H9 (cell line): ENCODE measurements around the gene COA7. TPM values are rescaled to one million over a fixed set of nuclear protein-coding genes. Genes with fewer than 3 reads are reported as not detected.

ENCODE experiments used
- DNase-seq: peaks from one replicate; pipeline ENCODE4 v3.0.0-alpha.2; 2017
- H2AFZ ChIP-seq: one replicate; pipeline ENCODE4 v1.6.1; 2013; ENCODE audit warnings: mild to moderate bottlenecking, low read length, control low read depth, moderate library complexity
- H2AK5ac ChIP-seq: 2 replicates; pipeline ENCODE4 v1.6.1; 2013; ENCODE audit warnings: low read length, control low read depth, mixed read lengths; ENCODE audit not compliant: insufficient read length
- H2BK120ac ChIP-seq: one replicate; pipeline ENCODE4 v1.6.1; 2013; ENCODE audit warnings: low read depth, mild to moderate bottlenecking, low read length, control low read depth, inconsistent platforms; ENCODE audit not compliant: poor library complexity, severe bottlenecking
- H2BK12ac ChIP-seq: 2 replicates; pipeline ENCODE4 v1.6.1; 2013; ENCODE audit warnings: low read length, control low read depth, mixed read lengths, low read depth; ENCODE audit not compliant: insufficient read length
- H2BK15ac ChIP-seq: 2 replicates; pipeline ENCODE4 v1.6.1; 2013; ENCODE audit warnings: low read depth, low read length, control low read depth
- H2BK20ac ChIP-seq: one replicate; pipeline ENCODE4 v1.6.1; 2013; ENCODE audit warnings: low read depth, mild to moderate bottlenecking, low read length, control low read depth, inconsistent platforms; ENCODE audit not compliant: poor library complexity, severe bottlenecking
- H2BK5ac ChIP-seq: 2 replicates; pipeline ENCODE4 v1.6.1; 2013; ENCODE audit warnings: low read length, control low read depth, mixed read lengths; ENCODE audit not compliant: insufficient read length
- H3K14ac ChIP-seq: 2 replicates; pipeline ENCODE4 v1.6.1; 2013; ENCODE audit warnings: low read length, control low read depth; ENCODE audit not compliant: insufficient read depth
- H3K18ac ChIP-seq: 2 replicates; pipeline ENCODE4 v1.6.1; 2013; ENCODE audit warnings: low read depth, mild to moderate bottlenecking, mixed read lengths, low read length, control low read depth; ENCODE audit not compliant: insufficient read length
- H3K23ac ChIP-seq: 2 replicates; pipeline ENCODE4 v1.6.1; 2013; ENCODE audit warnings: low read length, control low read depth, mixed read lengths, low read depth; ENCODE audit not compliant: insufficient read length
- H3K23me2 ChIP-seq: 2 replicates; pipeline ENCODE4 v1.6.1; 2013; ENCODE audit warnings: low read depth, mild to moderate bottlenecking, mixed read lengths, low read length, control low read depth; ENCODE audit not compliant: insufficient read length, poor library complexity, severe bottlenecking
- H3K27ac ChIP-seq: 2 replicates; pipeline ENCODE4 v1.5.1; 2013; ENCODE audit warnings: low read length, control low read depth, mixed read lengths, low read depth; ENCODE audit not compliant: insufficient read length
- H3K27me3 ChIP-seq: 2 replicates; pipeline ENCODE4 v1.6.1; 2013; ENCODE audit warnings: low read length, control low read depth, inconsistent platforms; ENCODE audit not compliant: insufficient read depth
- H3K4ac ChIP-seq: 2 replicates; pipeline ENCODE4 v1.6.1; 2013; ENCODE audit warnings: low read depth, mild to moderate bottlenecking, control low read depth, inconsistent platforms, low read length, moderate library complexity
- H3K4me1 ChIP-seq: 2 replicates; pipeline ENCODE4 v1.6.1; 2013; ENCODE audit warnings: low read length, control low read depth, inconsistent platforms; ENCODE audit not compliant: insufficient read depth
- H3K4me2 ChIP-seq: 2 replicates; pipeline ENCODE4 v1.6.1; 2013; ENCODE audit warnings: low read length, control low read depth, mixed read lengths; ENCODE audit not compliant: insufficient read length, insufficient read depth
- H3K56ac ChIP-seq: 2 replicates; pipeline ENCODE4 v1.6.1; 2013; ENCODE audit warnings: low read depth, mild to moderate bottlenecking, mixed read lengths, low read length, control low read depth; ENCODE audit not compliant: insufficient read length
- H3K79me1 ChIP-seq: 2 replicates; pipeline ENCODE4 v1.6.1; 2013; ENCODE audit warnings: low read depth, mild to moderate bottlenecking, moderate library complexity, low read length, control low read depth, inconsistent platforms; ENCODE audit not compliant: insufficient read depth, poor library complexity, severe bottlenecking
- H3K79me2 ChIP-seq: 2 replicates; pipeline ENCODE4 v1.6.1; 2013; ENCODE audit warnings: low read length, control low read depth, inconsistent platforms; ENCODE audit not compliant: insufficient read depth
- H3K9ac ChIP-seq: 2 replicates; pipeline ENCODE4 v1.6.1; 2013; ENCODE audit warnings: low read length, control low read depth, mixed read lengths; ENCODE audit not compliant: insufficient read length; ENCODE audit errors: extremely low read depth
- H3K9me3 ChIP-seq: one replicate; pipeline ENCODE4 v1.6.1; 2013; ENCODE audit warnings: low read depth, low read length, inconsistent platforms; ENCODE audit not compliant: control insufficient read depth
- H3T11ph ChIP-seq: one replicate; pipeline ENCODE4 v1.6.1; 2013; ENCODE audit warnings: mild to moderate bottlenecking, low read length, control low read depth, inconsistent platforms
- H4K20me1 ChIP-seq: one replicate; pipeline ENCODE4 v1.6.1; 2013; ENCODE audit not compliant: control insufficient read depth, insufficient read length, insufficient read depth
- H4K5ac ChIP-seq: 2 replicates; pipeline ENCODE4 v1.6.1; 2013; ENCODE audit warnings: low read depth, mild to moderate bottlenecking, mixed read lengths, low read length, control low read depth; ENCODE audit not compliant: insufficient read length
- H4K8ac ChIP-seq: replicated peaks from 2 replicates; pipeline ENCODE4 v1.6.1; 2013; ENCODE audit warnings: low read length, control low read depth, mixed read lengths, low read depth; ENCODE audit not compliant: insufficient read length
- H4K91ac ChIP-seq: 2 replicates; pipeline ENCODE4 v1.6.1; 2013; ENCODE audit warnings: low read depth, mild to moderate bottlenecking, moderate library complexity, mixed read lengths, low read length, control low read depth; ENCODE audit not compliant: insufficient read length
- H3K27ac Mint-ChIP-seq, 3 experiments: 2 replicates in 2 of 3; 3 replicates in 1 of 3; pipeline ENCODE4 v1.8.0; 2020 to 2021; ENCODE audit warnings: mixed read lengths in 3 of 3, mild to moderate bottlenecking in 1 of 3, moderate library complexity in 1 of 3
- H3K27me3 Mint-ChIP-seq: 2 replicates; pipeline ENCODE4 v1.8.0; 2021; ENCODE audit warnings: low read depth, mild to moderate bottlenecking, moderate library complexity, mixed read lengths
- H3K36me3 Mint-ChIP-seq, 3 experiments: 2 replicates in 2 of 3; 3 replicates in 1 of 3; pipeline ENCODE4 v1.8.0; 2020 to 2021; ENCODE audit warnings: low read depth in 3 of 3, mixed read lengths in 3 of 3; ENCODE audit not compliant: insufficient read depth in 1 of 3
- H3K4me1 Mint-ChIP-seq, 2 experiments: 2 replicates each; pipeline ENCODE4 v1.8.0; 2020; ENCODE audit warnings: mixed read lengths in 2 of 2
- H3K4me3 Mint-ChIP-seq, 2 experiments: 2 replicates in 1 of 2; 3 replicates in 1 of 2; pipeline ENCODE4 v1.8.0; 2020 to 2021; ENCODE audit warnings: mild to moderate bottlenecking in 2 of 2, mixed read lengths in 2 of 2, moderate library complexity in 1 of 2
- H3K9me3 Mint-ChIP-seq, 2 experiments: 2 replicates in 1 of 2; 3 replicates in 1 of 2; pipeline ENCODE4 v1.8.0; 2020; ENCODE audit warnings: mild to moderate bottlenecking in 2 of 2, mixed read lengths in 2 of 2, moderate library complexity in 1 of 2
- WGBS: extraction: QIAGEN DNeasy Blood & Tissue Kit; methylation state at CpG from one replicate; pipeline ENCODE4 v1.1.7; 2013; ENCODE audit warnings: missing lambda C conversion rate, low lambda C conversion rate, mixed read lengths; ENCODE audit not compliant: insufficient read length; ENCODE audit errors: extremely low coverage; 5-methylcytosine and 5-hydroxymethylcytosine counted together
- total RNA-seq: library from RNA; stranded (reverse); gene quantifications from 2 replicates; pipeline ENCODE4 v1.2.1, GENCODE V29; 2021
- TF ChIP-seq, protein P1 (sequence below): fragments of 200-600 bp; sonication (generic); conservative IDR thresholded peaks from 3 replicates; pipeline ENCODE4 v1.8.0; 2021; ENCODE audit warnings: antibody characterized with exemption, mild to moderate bottlenecking

Gene COA7
- total RNA-seq, 1 experiment from 2014 or later, result 69.1 TPM

GRCh38 chr1:52706136-52706670 is 8.1 kb upstream of the COA7 start:
- no peaks in the 10 kb centered on the region for H4K20me1 ChIP-seq
- Mint-ChIP-seq H3K27me3 (peaks cover 4% of the 10 kb centered on the region), H3K4me3 (no peak overlapping the region), H3K27ac (peak overlapping the region in 1 of 3 experiments; percentile 1; a peak in 1 of 7 replicates), H3K9me3 (no peaks in the 10 kb centered on the region; a peak in 1 of 5 replicates), H3K4me1 (peaks cover 11 to 17% of the 10 kb centered on the region in 2 experiments), H3K36me3 (no peaks in the 10 kb centered on the region)
- H3K9me3 ChIP-seq, result no peaks in the 10 kb centered on the region
- no peak overlapping the region for H4K5ac ChIP-seq
- no peak overlapping the region for H4K91ac ChIP-seq
- H3K14ac ChIP-seq, result no peak overlapping the region
- no peak overlapping the region for H3K18ac ChIP-seq
- no peak overlapping the region for H4K8ac ChIP-seq
- no CpG with 5 or more reads among the region's 6 CpGs for WGBS
- no peak overlapping the region for H2AK5ac ChIP-seq
- H2BK120ac ChIP-seq, result no peak overlapping the region
- H3K23me2 ChIP-seq, result peaks cover 6% of the 10 kb centered on the region
- no peaks in the 10 kb centered on the region for H3K27me3 ChIP-seq
- H3K79me2 ChIP-seq, result no peaks in the 10 kb centered on the region
- H3K4me1 ChIP-seq, result no peaks in the 10 kb centered on the region
- H2BK12ac ChIP-seq, result no peak overlapping the region
- H3K9ac ChIP-seq, result no peak overlapping the region
- no peak overlapping the region for H2AFZ ChIP-seq
- no peak overlapping the region for H2BK15ac ChIP-seq
- TF ChIP-seq, protein P1, sequence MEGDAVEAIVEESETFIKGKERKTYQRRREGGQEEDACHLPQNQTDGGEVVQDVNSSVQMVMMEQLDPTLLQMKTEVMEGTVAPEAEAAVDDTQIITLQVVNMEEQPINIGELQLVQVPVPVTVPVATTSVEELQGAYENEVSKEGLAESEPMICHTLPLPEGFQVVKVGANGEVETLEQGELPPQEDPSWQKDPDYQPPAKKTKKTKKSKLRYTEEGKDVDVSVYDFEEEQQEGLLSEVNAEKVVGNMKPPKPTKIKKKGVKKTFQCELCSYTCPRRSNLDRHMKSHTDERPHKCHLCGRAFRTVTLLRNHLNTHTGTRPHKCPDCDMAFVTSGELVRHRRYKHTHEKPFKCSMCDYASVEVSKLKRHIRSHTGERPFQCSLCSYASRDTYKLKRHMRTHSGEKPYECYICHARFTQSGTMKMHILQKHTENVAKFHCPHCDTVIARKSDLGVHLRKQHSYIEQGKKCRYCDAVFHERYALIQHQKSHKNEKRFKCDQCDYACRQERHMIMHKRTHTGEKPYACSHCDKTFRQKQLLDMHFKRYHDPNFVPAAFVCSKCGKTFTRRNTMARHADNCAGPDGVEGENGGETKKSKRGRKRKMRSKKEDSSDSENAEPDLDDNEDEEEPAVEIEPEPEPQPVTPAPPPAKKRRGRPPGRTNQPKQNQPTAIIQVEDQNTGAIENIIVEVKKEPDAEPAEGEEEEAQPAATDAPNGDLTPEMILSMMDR, result no peak
- H2BK20ac ChIP-seq, result no peak overlapping the region
- no peaks in the 10 kb centered on the region for H3K79me1 ChIP-seq
- H3K27ac ChIP-seq, result no peak overlapping the region
- no peak overlapping the region for H3K23ac ChIP-seq
- no peak overlapping the region for H3K4me2 ChIP-seq
- H2BK5ac ChIP-seq, result no peak overlapping the region
- no peak overlapping the region for H3K4ac ChIP-seq
- no peak overlapping the region for H3T11ph ChIP-seq
- no peak for DNase-seq
- no peak overlapping the region for H3K56ac ChIP-seq
